ENCODE data around the gene PROB1.

Gene PROB1

DNA sequence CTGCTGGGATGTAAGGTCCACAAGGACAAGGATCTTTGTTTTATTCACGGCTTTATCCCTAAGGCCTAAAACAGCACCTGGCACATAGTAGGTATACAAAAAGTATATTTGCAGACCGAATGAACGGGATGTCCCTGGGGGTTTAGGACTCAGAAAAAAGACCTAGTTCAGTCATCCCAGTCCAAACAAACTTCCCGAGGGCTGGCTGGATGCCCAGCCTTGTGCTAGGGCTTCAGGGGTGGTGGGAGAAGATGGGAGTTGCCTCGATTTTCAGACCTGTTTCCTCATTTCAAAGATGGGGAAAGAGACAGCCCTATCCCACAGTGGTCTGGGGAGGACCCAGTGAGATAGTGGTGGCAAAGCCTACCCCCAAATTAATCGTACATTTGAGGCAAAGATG, 3.0 kb upstream of the PROB1 start:
- no peak overlapping the region for H3K4me3 ChIP-seq (replicated peaks; ENCODE audit: low read depth, low read length)
- TF ChIP-seq, protein P1, sequence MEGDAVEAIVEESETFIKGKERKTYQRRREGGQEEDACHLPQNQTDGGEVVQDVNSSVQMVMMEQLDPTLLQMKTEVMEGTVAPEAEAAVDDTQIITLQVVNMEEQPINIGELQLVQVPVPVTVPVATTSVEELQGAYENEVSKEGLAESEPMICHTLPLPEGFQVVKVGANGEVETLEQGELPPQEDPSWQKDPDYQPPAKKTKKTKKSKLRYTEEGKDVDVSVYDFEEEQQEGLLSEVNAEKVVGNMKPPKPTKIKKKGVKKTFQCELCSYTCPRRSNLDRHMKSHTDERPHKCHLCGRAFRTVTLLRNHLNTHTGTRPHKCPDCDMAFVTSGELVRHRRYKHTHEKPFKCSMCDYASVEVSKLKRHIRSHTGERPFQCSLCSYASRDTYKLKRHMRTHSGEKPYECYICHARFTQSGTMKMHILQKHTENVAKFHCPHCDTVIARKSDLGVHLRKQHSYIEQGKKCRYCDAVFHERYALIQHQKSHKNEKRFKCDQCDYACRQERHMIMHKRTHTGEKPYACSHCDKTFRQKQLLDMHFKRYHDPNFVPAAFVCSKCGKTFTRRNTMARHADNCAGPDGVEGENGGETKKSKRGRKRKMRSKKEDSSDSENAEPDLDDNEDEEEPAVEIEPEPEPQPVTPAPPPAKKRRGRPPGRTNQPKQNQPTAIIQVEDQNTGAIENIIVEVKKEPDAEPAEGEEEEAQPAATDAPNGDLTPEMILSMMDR (IDR thresholded peaks at IDR 0.05; ENCODE audit: low read depth, low read length, missing control alignments), result no peak
- no peak for DNase-seq (ENCODE audit: extremely low read depth, low read depth)

DNA sequence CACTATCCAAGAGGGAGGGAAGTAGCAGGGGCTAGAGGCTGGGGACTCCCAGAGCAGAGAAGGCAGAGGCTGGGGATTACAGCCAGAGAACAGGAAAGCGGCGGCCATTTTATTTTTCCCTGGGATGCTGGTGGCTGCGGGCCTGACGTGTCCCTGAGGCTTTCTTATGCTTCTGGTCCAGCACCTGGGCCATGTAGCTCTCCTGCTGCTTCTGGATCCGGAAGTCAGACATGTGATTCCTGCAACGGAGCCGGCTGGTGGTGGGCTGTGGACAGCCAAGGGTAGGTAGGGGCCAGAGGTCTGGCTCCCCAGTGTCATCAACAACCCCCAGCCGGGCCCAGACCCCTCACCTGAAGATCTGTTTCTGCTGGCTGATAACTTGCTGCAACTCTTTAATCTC, 1.8 kb upstream of the PROB1 start:
- TF ChIP-seq, protein P1 (IDR thresholded peaks at IDR 0.05; ENCODE audit: low read depth, low read length, missing control alignments), result no peak
- no peak overlapping the region for H3K4me3 ChIP-seq (replicated peaks; ENCODE audit: low read depth, low read length)
- no peak for DNase-seq (ENCODE audit: extremely low read depth, low read depth)

DNA sequence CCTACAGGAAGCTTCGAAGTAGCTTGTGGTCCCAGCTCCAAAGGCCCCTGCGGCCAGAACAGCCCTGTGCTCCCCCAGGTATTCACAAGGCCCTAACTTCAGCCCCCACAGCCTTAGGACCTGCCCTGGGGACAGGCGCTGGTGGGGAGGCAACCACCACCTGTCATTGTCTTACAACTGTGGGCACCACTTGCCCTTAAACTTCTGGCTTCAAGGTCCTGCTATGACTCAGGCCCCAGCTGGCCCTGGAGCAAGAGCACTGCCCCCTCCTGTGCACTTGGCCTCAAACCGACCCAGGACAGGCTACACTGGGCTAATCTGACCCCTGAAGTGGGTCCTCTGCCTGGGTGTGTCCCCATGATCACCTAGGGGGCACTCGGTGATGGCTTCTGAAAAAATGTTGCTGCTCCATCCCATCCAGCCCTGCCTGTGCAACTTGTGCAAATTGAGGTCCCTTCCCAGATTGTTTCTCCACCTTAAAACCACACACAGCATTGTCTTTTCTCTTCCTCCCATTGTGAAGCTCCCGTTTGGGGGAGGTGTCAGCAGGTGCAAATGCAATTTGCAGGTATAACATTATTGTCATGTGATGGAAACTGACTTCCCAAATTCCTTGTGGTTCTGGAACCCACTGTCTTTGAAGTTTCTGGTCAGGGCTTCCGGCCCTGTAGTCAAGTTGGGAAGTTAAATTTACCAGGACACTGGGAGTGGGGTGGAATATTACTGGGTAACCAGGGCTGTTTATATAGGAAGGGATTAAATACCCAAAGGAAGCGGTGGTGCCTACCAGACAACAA, 1.1 kb upstream of the PROB1 start:
- H3K4me3 ChIP-seq (replicated peaks; ENCODE audit: low read depth, low read length), result no peak overlapping the region
- no peak for DNase-seq (ENCODE audit: extremely low read depth, low read depth)
- TF ChIP-seq, protein P1 (IDR thresholded peaks at IDR 0.05; ENCODE audit: low read depth, low read length, missing control alignments), result peak; percentile 4

DNA sequence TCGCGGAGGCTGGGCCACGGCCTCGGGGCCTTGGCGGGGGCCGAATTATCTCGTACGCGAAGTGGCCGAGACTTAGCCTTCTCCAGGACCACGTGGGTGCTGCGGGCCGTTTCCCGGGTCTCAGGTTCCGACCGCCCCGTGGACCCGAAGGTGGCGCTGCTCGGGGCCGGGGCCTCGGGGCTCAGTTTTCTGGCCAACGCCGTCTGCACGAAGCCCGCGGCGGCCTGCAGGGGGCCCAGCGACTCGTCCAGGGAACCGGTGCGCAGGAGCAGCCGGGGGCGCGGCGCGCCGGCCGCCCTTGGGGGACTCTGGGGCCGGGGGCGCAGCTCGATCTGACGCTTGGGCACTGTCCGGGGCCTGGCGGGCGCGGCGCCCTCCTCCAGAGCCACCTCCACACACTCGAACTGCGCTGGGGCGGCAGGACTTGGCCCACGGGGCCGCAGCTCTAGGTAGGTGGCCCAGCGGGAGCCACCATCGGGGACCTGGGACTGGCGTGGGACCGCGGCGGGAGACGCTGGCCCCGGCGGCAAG, 716 bp downstream of the PROB1 start:
- no peak for DNase-seq (ENCODE audit: extremely low read depth, low read depth)
- TF ChIP-seq, protein P1 (IDR thresholded peaks at IDR 0.05; ENCODE audit: low read depth, low read length, missing control alignments), result peak; percentile 55
- H3K4me3 ChIP-seq (replicated peaks; ENCODE audit: low read depth, low read length), result peak overlapping the region; percentile 52

DNA sequence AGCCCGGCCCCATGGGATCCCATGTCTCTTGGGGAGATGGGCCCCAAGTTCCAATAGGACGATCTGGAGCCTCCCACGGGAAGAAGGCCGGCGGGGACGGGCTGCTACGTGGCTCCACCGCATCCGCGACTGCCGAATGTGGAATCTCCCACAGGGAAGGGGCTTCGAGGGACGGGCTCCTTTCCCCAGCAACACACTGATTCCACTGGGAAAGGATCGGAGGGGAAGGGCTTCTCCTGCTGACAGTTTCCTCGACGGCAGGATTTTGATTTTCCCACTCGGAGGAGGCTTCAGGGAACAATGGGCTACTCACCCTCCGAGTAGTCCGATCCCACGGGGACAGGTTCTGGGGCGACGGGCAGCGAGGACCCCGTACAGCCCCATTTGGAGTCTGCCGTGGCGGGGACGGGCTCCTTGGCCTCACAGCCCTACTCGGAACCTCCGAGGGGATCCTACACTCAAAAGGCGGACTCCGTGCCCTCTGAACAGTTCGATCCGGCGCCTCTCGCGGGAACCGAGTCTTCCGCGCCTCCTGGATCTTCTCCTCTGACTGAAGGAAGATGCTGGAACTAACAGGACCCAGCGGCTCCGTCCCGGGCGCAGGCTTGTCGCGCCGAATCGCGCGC, 1.3 kb downstream of the PROB1 start:
- H3K4me3 ChIP-seq (replicated peaks; ENCODE audit: low read depth, low read length), result peak overlapping the region; percentile 52
- DNase-seq (ENCODE audit: extremely low read depth, low read depth), result no peak
- TF ChIP-seq, protein P1 (IDR thresholded peaks at IDR 0.05; ENCODE audit: low read depth, low read length, missing control alignments), result no peak

DNA sequence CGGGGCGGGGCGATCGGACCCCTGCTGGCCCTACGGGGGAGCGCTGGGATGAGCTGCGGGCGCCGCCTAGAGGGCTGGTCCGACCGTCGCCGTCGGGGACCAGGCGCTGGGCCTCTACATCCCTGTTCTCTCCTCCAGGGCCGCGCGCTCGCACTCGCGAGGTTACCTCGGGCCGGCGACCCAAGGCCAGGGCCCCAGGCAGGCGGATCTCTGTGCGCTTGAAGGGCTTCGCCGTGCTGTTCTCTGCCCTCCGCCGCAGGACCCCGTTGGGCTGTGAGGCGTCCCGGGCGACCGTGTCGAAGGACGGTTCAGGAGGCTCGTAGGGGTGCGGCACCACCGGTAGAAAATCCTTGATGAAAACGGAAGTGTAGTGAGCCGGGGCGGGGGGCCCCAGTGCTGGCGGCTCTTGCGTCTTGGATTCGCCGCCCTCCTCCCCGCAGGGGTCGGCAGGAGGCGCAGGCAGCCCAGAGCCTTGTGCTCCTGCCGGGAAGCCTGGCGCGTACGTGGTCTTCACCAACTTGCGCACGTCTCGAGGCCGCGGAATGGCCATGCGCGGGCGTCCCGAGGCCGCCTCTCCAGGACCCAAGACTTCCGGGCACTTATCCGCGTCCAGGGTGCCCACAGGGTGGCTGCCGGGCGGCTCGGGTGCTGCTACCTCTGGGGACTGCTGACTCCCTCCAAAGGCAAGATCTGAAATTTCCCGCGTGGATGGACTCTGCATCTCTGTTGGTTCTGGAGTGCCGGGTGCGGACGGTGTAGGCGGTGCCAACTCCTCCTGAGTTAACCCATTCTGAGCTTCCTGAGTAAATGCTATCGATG, 2.0 kb downstream of the PROB1 start:
- no peak for DNase-seq (ENCODE audit: extremely low read depth, low read depth)
- TF ChIP-seq, protein P1 (IDR thresholded peaks at IDR 0.05; ENCODE audit: low read depth, low read length, missing control alignments), result peak; percentile 65
- H3K4me3 ChIP-seq (replicated peaks; ENCODE audit: low read depth, low read length), result peak overlapping the region; percentile 52

Measured in HFF-Myc (cell line).